CD4-positive, alpha-beta T cell treated with Interleukin-21 for 1 hour (primary cell): Measurements from ENCODE around the gene E2F2.

Source experiments
- DNase-seq: peaks from one replicate; pipeline ENCODE4 v3.0.0-alpha.2; 2020

Gene E2F2

GRCh38 chr1:23562137-23562876 lies 31.3 kb upstream of the E2F2 start:
- peak; percentile 35 for DNase-seq

DNA sequence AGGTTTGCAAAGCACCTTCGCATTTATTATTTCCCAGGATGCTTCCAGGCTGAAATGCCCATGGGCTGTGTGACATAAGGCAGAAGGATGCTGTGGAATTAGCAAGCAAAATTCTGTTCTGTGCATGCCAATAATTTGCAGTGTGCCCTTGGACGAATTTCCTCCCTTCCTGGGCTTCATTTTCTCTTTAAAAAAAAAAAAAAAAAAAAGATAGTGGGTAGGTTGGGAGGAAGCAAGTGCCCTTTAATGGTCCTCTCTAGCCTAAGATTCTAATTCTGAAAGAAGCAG lies 30.7 kb upstream of the E2F2 start:
- DNase-seq, result no peak

DNA sequence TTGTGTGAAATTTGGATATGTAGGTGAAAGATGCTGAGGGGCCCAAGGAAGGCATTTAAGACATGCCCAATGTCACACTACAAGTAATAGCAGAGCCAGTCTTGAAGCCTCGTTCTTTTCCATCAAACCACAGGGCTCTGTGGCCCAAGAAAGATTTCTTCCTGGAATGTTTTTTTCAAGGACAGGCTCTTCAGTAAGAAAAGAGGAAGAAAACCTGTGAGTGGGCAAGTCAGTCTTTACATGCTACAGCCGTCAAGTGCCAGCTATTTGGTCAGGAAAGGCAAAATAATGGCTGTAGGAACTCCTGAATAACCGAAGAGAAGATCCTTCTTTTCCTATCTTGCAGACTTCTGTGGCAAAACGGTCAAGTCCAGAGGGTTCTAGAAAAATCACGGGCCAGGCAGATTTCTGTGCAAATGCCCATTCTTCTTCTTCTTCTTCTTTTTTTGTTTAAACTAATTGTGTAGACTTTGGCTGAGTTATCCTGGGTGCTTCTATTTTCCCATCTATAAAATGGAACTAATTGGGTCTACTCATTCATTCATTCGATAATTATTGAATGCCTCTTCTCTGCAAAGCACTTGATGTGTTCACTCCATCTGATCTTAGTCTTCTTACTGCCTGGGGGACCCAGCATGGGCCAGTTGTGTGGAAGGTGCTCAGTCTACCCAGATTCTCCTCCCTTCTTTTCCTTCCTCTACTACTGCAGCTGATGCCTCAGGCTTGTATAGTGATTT lies 30.2 kb upstream of the E2F2 start:
- DNase-seq, result no peak

DNA sequence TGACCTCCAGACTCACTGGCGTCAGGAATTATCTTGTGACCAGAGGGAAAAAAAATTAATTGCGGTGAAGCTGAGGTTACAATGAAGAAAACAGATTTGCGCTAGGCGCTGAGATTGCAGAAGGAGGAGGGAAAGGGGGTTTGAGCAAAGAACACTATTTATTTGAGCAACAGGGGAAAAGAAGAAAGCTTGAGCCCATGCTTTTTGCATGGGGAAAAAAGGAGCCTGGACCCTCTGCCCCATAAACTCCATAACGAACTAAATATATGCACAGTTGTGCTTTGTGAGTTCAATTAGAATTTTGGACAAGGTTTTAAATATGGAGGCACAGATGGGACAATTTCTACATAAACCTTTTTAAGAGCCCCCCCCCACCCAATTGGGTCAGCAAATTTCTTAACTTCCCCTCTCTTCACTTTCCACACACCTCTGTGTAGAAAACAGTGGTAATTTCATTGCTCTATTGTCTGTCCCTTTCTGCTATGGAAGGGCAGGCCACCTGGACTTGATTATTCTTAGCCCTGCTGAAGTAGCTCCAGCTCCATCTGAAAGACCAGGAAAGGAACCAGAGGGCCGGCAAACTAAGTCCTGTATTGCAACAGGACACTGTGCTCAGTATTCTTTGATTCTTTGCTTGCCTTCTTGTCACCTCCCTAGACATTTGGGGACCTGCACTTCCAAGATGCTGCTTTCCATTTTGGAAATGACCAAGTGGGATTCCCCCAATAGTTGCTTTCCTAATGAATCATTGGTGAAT lies 29.1 kb upstream of the E2F2 start:
- no peak for DNase-seq

- peak; percentile 89 for DNase-seq
These were observed 28.3 kb upstream of the E2F2 start, which contains the start of gene ID3 for GRCh38 chr1:23559136-23559984. Gene ID3, minus strand, starts transcription at chr1:23559501. Its CDS starts 75 bp downstream, at chr1:23559426.

DNA sequence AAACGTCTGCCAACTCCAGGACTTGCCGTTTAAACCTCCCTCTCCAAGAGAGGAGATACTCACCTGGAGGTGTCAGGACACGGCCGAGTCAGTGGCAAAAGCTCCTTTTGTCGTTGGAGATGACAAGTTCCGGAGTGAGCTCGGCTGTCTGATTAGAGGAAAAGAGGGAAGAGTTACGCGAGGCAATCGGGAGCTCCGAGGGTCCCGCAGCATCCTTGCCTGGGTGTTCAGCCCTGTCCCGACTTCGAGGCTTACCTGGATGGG lies 27.8 kb upstream of the E2F2 start:
- DNase-seq, result no peak

DNA sequence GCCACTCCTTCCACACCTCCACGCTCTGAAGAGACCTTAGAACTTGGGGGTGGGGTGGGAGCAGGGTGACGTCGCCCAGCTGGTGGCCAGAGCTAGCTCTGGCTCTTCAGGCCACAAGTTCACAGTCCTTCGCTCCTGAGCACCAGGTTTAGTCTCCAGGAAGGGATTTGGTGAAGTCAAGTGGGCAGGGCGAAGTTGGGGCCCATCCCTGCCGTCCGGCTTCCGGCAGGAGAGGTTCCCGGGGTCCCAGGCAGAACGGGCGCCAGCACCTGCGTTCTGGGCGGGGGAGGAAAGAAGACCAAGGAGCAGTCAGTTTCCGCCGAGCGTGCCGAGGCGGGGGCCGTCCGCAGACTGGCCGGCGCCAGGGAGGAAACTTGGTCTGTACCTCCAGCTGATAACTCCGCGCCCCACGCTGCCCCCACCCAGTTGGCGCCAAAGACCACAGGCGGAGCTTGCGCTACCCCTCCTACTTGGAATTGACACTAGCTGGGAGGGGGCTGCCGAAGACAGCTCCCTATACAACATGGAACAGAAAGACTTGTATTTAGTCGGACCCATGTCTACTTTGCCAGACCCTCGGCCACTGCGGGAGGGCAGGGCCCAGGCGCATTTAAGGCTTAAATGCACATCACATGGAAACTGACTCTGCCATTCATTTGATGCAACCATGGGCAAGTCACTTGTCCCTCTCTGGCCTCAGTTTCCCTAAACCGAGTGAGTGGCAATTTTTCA lies 27.3 kb upstream of the E2F2 start:
- peak; percentile 25 for DNase-seq

- DNase-seq, result no peak
These were observed 26.6 kb upstream of the E2F2 start for GRCh38 chr1:23557471-23558124.

- DNase-seq, result no peak
These were observed 25.8 kb upstream of the E2F2 start for GRCh38 chr1:23556635-23557470.

- no peak for DNase-seq
These were observed 25.1 kb upstream of the E2F2 start for GRCh38 chr1:23555986-23556634.

DNA sequence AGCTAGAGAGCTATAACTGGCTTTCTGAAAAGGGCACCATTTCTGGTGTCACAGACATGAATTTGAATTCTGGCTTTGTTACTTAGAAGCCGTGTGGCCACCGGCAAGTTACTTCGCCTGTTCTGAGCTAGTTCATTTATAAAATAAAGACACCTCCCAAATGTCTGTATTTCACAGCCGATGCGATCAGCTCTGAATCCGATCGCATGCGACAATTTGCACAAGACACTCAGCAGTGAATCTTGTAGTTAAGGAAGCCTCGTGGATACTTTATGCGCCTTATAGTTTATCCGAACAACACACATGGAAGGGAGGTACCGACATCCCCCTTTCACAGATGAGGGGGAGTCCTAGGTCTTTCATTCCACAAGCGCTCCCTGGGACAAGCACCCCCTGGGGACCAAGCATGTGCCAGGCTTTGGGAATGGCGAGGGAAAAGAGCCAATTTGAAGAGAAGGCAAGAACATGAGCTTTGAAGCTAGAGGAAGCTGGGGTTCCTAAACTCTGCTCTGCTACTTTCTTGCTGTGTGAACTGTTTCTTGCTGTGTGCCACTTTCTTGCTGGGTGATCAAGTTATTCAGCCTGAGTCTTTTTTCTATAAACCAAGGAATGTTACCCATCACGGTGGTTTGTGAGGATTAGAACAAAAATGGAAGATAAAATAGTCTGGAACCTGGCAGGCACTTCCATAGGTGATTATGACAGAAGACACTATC lies 24.4 kb upstream of the E2F2 start:
- no peak for DNase-seq

GRCh38 chr1:23554481-23555269 lies 23.6 kb upstream of the E2F2 start:
- peak; percentile 89 for DNase-seq

- no peak for DNase-seq
These were observed 23.1 kb upstream of the E2F2 start for GRCh38 chr1:23554127-23554480.

DNA sequence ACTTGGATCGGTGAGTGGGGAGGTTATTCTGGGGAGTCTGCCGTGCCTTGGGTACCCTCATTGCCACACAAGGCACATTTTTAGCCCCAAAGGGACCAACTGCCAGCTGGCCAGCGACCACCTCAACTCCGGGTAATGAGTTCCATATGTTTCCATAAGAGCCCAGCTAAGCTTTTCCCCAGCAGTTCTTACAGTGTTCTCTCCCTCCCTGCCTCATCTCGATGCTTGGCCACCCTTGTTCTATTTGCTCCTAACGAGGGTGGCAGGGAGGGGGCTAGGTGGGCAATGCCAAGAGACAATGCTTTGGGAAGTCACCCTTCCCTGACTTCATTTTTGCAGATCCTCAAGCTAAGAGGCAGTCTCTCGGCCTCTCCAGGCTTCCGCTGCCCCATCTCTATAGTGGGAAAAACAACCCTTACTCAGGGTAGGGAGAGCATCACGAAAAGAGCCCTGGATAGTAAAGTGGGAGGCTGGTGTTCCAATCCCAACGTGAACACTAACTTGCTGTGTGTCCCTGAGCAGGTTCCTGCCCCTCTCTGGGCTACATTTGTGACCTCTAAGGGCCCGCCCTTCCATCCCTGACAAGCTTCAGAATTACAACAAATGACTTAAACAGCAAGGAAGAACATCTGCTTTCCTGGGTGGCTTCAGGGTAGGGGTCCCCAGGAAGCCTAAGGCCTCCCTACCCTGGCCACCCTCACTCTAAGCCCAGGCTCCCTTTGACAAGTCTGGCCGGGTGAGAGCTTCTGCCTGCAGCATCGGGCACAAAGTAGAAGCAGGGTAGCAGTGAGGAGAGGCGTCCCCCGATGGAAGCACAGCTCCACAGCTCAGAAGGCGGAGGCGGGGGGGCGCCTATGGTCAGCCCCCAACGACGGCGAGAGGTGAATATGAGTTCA lies 22.4 kb upstream of the E2F2 start:
- no peak for DNase-seq

GRCh38 chr1:23551849-23552248 lies 20.8 kb upstream of the E2F2 start:
- no peak for DNase-seq

- no peak for DNase-seq
These were observed 17.7 kb upstream of the E2F2 start for GRCh38 chr1:23548704-23549143.

DNA sequence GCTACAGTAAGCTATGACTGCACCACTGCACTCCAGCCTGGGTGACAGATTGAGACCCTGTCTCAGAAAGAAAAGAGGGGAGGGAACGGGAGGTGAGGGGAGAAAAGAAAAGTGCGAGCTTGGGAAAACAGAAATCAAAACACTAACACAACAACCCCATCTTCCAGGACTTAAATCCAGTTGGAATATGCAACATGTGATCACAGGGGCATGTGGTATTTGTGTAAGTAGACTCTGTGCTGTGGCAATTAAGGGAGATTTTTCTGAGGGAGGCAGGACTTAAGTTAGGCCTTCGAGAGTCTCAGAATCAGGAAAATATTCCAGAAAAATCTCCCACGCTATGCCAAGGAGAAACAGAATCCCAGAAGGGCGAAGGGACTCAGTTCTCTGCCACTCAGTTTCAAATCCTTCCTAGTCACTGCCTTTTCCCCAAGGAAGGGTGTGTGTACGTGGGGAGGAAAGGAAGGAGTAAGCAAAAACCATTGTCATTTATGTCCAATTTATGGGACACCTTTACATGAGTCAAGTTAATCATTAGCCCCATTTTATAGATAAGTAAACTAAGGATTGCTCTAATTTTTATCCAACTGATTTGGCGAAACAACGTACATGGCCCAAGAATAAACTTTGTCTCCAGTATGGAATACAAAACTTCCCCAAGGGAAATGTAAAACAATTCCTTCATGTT lies 16.0 kb upstream of the E2F2 start:
- DNase-seq, result no peak
